ENCODE measurements around the gene CTNNA2.

Gene CTNNA2

GRCh38 chr2:79960035-79960434, 447.2 kb downstream of the CTNNA2 start:
- no peak for DNase-seq
- in situ Hi-C loops (cut with HindIII; ENCODE audit: low pct_ligation_motif_present, low sequenced_read_pairs) = no loop called here
- TF ChIP-seq, protein P1, sequence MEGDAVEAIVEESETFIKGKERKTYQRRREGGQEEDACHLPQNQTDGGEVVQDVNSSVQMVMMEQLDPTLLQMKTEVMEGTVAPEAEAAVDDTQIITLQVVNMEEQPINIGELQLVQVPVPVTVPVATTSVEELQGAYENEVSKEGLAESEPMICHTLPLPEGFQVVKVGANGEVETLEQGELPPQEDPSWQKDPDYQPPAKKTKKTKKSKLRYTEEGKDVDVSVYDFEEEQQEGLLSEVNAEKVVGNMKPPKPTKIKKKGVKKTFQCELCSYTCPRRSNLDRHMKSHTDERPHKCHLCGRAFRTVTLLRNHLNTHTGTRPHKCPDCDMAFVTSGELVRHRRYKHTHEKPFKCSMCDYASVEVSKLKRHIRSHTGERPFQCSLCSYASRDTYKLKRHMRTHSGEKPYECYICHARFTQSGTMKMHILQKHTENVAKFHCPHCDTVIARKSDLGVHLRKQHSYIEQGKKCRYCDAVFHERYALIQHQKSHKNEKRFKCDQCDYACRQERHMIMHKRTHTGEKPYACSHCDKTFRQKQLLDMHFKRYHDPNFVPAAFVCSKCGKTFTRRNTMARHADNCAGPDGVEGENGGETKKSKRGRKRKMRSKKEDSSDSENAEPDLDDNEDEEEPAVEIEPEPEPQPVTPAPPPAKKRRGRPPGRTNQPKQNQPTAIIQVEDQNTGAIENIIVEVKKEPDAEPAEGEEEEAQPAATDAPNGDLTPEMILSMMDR (IDR thresholded peaks at IDR 0.05; ENCODE audit: low read depth, low read length, missing control alignments) = no peak

GRCh38 chr2:79960519-79960918, 447.7 kb downstream of the CTNNA2 start:
- in situ Hi-C loops (cut with HindIII; ENCODE audit: low pct_ligation_motif_present, low sequenced_read_pairs) = no loop called here
- H3K27ac ChIP-seq = no peak overlapping the region
- H3K27me3 ChIP-seq (replicated peaks) = no peaks in the 10 kb centered on the region
- no peak for DNase-seq
- no peak overlapping the region for H3K4me3 ChIP-seq (ENCODE audit: low read depth, low read length)
- H3K36me3 ChIP-seq (replicated peaks) = no peaks in the 10 kb centered on the region
- TF ChIP-seq, protein P1 (IDR thresholded peaks at IDR 0.05; ENCODE audit: low read depth, low read length, missing control alignments) = no peak

More at GRCh38 chr2:79960035-79960434, 447.2 kb downstream of the CTNNA2 start:
- Histone ChIP-seq H3K36me3 (replicated peaks) (no peaks in the 10 kb centered on the region), H3K27me3 (replicated peaks) (no peaks in the 10 kb centered on the region), H3K27ac (no peak overlapping the region), H3K4me3 (ENCODE audit: low read depth, low read length) (no peak overlapping the region)

- in situ Hi-C loops (cut with HindIII; ENCODE audit: low pct_ligation_motif_present, low sequenced_read_pairs) = no loop called here
- TF ChIP-seq, protein P1 (IDR thresholded peaks at IDR 0.05; ENCODE audit: low read depth, low read length, missing control alignments) = no peak
- no peak overlapping the region for H3K4me3 ChIP-seq (ENCODE audit: low read depth, low read length)
- H3K27me3 ChIP-seq (replicated peaks) = no peaks in the 10 kb centered on the region
- no peak overlapping the region for H3K27ac ChIP-seq
- no peak for DNase-seq
- no peaks in the 10 kb centered on the region for H3K36me3 ChIP-seq (replicated peaks)
Measured at GRCh38 chr2:79964966-79965365, 452.1 kb downstream of the CTNNA2 start.

DNA sequence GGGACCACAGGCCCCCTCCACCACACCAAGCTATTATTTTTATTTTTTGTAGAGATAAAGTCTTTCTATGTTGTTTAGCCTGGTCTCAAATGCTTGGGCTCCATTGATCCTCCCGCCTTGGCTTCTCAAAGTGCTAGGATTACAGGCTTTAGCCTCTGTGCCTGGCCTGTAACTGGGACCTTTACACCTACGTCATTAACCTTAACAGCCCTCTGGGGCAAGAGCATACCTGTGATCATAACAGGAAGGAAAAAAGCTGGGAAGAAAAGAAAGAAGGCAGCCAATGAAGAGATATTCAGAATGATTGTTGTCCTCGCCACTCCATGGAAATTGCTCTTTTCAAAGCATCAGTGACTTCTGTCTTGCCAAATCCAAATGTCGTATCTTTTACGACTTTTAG, 453.5 kb downstream of the CTNNA2 start:
- Histone ChIP-seq H3K27ac (no peak overlapping the region), H3K4me3 (ENCODE audit: low read depth, low read length) (no peak overlapping the region), H3K27me3 (replicated peaks) (no peaks in the 10 kb centered on the region), H3K36me3 (replicated peaks) (no peaks in the 10 kb centered on the region)
- in situ Hi-C loops (cut with HindIII; ENCODE audit: low pct_ligation_motif_present, low sequenced_read_pairs) = no loop called here
- TF ChIP-seq, protein P1 (IDR thresholded peaks at IDR 0.05; ENCODE audit: low read depth, low read length, missing control alignments) = no peak
- no peak for DNase-seq

- in situ Hi-C loops (cut with HindIII; ENCODE audit: low pct_ligation_motif_present, low sequenced_read_pairs) = no loop called here
Measured at GRCh38 chr2:79966882-79967281, 454.0 kb downstream of the CTNNA2 start.

GRCh38 chr2:79971807-79972206, 459.0 kb downstream of the CTNNA2 start:
- no peak for DNase-seq
- no peak overlapping the region for H3K4me3 ChIP-seq (ENCODE audit: low read depth, low read length)
- H3K36me3 ChIP-seq (replicated peaks) = no peaks in the 10 kb centered on the region
- in situ Hi-C loops (cut with HindIII; ENCODE audit: low pct_ligation_motif_present, low sequenced_read_pairs) = no loop called here
- no peaks in the 10 kb centered on the region for H3K27me3 ChIP-seq (replicated peaks)
- no peak overlapping the region for H3K27ac ChIP-seq
- TF ChIP-seq, protein P1 (IDR thresholded peaks at IDR 0.05; ENCODE audit: low read depth, low read length, missing control alignments) = no peak

More at GRCh38 chr2:79966882-79967281, 454.0 kb downstream of the CTNNA2 start:
- Histone ChIP-seq H3K27me3 (replicated peaks) (no peaks in the 10 kb centered on the region), H3K4me3 (ENCODE audit: low read depth, low read length) (no peak overlapping the region), H3K27ac (no peak overlapping the region), H3K36me3 (replicated peaks) (no peaks in the 10 kb centered on the region)
- no peak for DNase-seq
- TF ChIP-seq, protein P1 (IDR thresholded peaks at IDR 0.05; ENCODE audit: low read depth, low read length, missing control alignments) = no peak

All from brain microvascular endothelial cell (primary cell).